GM21515 (cell line): Measurements from ENCODE around the gene TM7SF2.

ENCODE experiments used
- ATAC-seq: cut with Tn5 transposase; IDR thresholded peaks from one replicate; pipeline ENCODE4 v1.9.1; 2021; ENCODE audit not compliant: unreplicated experiment

Gene TM7SF2

DNA sequence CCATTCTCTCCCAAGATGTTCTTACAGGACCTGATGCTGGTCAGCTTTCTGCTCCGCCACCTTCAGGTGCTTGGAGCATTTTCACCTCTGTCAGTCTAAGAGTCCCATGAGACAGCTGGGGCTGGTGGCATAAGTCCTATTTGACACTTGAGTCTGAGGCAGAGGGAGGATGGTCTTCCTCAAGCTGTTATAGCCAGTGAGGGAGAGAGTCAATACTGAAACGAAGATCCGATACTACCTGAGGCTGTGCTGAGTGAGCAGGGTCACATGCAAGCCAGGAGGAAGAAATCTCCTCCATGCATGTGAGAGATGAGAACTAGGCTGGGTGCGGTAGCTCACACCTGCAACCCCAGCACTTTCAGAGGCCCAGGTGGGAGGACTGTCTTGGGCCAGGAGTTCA is 22.1 kb upstream of the TM7SF2 start:
- ATAC-seq, result no peak

DNA sequence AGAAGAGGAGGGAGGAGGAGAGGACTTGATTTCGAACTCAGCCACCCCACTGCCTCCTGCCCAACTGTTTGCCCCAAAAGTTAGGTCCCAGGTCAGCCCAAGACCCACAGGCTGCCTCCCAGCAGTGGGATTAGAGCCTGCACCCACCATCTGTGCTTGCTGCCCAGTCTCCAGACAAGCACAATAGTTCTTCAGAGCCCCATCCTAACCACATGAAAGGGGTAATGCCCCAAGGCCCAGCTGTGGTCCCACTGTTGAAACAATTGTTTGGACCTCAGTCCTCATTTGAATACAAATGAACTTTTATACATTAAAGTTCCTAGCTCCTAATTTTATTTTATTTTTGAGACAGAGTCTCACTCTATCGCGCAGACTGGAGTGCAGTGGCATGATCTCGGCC is 21.0 kb upstream of the TM7SF2 start:
- ATAC-seq, result no peak

DNA sequence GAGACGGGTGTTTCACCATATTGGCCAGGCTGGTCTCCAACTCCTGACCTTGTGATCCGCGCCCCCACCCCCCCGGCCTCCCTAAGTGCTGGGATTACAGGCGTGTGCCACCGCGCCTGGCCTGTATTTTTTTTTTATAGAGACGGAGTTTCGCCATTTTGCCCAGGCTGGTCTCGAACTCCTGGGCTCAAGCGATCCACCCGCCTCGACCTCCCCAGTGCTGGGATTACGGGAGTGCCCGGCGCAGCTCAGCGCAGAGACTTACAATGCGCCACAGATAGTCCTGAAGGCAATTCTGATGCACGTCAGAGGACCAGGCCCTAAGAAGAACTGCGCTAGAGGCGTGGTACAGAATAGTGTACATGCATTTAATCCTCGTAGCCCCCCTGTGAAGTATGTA is 16.2 kb upstream of the TM7SF2 start:
- no peak for ATAC-seq

DNA sequence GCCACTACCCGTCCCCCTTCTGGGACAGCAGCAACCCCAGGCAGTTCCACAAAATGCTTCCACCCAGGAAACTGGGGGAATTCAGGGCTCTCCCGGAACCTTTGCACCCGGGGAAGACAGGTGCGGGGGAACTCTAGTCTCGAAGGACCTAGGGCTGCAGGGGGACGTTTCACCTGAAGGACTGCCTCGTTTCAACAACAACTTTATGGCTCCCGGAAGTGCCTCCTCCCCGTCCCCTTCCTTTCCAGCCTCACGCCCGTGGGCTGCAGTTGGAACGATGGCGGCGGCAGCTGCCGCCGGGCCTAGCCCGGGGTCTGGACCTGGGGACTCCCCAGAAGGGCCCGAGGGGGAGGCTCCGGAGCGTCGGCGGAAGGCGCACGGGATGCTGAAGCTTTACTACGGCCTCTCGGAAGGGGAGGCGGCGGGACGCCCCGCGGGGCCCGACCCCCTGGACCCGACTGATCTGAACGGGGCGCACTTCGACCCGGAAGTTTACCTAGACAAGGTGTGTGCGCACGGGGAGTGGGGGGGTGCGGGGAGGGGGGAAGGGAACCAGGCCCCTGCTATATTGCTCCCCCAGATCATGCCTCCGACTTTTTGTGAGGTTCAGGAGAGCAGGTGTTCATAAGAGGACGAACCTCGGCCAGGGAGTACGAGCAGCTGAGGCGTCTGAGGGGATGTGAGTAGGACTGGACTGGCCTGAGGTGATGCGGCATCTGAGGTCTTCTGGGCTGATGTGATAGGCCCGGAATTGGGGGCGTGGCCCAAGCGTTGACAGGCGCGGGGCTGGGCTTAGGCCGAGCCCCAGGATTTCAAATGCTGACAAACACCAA is 15.5 kb upstream of the TM7SF2 start, which contains the start of gene VPS51:
VPS51 (plus strand) TSS at position 241 of the 833 bp plus-strand sequence; CDS start at position 278, 37 bp downstream.
- peak; percentile 69 for ATAC-seq

DNA sequence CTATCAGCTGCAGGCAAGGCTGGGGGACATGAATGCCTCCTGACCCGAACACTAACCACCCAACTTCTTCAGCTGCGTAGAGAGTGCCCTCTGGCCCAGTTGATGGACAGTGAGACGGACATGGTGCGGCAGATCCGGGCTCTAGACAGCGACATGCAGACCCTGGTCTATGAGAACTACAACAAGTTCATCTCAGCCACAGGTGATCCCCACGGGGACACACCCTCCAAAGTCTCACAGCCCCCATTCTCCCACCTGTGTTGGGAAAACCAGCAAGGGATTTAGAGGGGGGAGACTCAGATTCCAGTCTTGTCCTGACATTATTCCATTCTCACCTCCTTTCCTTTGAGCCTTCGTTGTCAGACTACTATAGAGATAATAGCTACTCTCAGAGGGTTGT is 14.7 kb upstream of the TM7SF2 start:
- peak; percentile 5 for ATAC-seq

DNA sequence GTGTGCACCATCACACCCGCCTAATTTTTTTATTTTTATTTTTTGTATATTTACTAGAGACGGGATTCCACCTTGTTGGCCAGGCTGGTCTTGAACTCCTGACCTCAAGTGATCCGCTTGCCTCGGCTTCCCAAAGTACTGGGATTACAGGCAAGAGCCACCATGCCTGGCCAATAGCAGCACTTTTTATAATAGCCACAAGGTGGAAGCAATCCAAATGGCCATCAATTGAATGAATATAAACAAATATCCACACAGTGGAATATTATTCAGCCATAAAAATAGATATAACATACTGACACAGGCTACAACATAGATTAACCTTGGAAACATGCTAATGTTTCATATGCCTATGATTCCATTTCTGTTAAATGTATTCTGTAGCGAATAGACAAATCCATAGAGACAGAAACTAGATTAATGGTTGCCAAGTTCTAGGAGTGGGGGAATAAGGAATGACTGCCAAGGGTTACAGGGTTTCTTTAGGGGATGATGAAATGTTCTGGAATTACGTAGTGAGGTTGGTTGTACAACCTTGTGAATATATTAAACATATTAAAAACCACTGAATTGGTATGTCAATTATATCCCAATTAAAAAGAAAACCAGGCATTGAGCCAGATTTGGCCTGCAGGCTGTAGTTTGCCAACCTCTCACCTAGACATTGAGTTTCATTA is 10.9 kb upstream of the TM7SF2 start:
- no peak for ATAC-seq

DNA sequence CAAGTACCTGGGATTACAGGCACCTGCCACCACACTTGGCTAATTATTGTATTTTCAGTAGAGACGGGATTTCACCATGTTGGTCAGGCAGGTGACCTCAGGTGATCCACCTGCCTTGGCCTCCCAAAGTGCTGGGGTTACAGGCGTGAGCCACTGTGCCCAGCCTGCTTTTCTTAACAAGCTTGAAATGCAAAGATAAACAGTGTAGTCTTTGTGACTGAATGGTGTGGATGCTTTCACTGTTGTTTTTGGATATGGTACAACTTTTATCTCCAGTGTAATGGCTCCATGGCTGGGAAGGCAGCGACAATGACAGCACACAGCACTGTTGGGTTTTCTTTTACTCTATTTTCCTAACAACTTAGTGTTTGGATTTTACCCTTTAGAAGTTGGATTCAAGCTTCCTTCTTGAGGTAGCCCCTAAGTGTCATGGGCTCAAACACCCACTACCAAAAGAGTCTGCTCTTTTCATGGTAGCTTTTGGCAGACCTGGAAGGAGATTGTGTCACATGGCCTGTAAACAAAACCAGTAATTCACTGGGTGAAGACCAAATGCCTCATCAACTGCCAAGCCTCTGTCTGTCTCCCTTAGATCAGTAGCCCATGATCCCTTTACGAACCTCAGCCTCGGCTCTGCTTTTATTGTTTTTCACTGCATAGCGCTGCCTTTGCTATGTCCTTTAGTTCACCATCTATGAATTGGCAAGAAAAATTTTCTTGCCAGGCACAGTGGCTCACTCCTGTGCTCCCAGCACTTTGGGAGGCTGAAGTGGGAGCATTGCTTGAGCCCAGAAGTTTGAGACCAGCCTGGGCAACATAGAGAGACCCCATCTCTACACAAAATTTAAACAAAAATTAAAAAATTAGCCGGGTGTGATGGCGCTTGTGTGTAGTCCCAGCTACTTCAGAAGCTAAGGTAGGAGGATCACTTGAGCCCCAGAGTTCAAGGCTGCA is 9.3 kb upstream of the TM7SF2 start:
- no peak for ATAC-seq

DNA sequence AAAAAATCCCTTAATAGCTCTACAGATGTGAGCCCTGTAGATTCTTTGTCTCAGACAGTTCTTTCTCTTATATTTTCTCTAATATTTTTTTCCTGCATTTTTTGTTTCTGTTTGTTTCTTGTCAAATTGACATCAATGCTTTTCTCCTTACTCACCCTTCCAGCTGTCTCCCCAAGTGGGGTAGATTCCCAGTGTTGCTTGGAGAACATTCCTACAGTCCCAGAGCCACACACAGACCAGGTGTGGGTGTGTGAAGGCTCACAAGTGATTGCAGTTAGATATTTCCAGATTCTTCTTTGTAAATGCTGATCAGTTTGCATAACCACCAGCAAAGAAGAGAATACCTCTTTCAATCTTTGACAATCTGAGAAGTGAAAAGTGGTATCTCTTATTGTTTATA is 8.2 kb upstream of the TM7SF2 start:
- ATAC-seq, result no peak

DNA sequence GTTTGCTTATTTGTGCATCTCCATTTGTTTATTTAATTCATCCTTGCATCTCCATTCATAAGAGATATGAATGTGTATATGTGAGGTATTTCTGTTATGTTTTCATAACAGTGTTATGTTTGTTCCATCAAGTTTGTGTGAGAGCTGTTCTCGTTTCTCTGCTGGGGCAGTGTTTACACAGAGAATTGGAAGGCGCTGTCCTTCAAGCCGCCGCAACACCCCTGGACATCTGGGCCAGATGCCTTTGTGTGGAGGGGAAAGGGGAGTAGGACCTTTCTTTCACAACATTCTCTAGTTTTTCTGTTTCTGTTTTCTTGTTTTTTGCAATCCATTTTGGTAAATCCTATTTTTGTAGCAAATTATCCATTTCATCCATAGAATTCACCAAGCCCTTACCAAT is 7.0 kb upstream of the TM7SF2 start:
- no peak for ATAC-seq

DNA sequence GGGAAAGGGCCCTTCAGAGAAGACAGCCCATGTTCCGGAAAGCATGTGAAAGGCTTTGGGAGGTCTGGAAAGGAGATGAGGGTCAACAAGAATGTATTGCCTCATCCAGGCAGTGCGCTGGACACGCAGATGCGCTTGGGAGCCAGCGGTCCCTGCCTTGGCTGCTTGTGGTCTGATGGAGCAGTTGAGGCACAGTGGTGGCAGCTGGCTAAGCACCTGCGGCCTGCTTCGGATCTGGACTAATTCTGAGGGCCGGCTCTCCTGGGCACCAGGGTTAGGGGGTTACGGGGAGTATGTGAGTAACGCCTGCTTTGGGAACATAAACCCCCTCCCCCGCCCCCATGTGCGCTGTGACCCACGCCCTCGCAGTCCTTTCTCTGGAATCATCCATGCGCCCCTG is 4.6 kb upstream of the TM7SF2 start:
- no peak for ATAC-seq

DNA sequence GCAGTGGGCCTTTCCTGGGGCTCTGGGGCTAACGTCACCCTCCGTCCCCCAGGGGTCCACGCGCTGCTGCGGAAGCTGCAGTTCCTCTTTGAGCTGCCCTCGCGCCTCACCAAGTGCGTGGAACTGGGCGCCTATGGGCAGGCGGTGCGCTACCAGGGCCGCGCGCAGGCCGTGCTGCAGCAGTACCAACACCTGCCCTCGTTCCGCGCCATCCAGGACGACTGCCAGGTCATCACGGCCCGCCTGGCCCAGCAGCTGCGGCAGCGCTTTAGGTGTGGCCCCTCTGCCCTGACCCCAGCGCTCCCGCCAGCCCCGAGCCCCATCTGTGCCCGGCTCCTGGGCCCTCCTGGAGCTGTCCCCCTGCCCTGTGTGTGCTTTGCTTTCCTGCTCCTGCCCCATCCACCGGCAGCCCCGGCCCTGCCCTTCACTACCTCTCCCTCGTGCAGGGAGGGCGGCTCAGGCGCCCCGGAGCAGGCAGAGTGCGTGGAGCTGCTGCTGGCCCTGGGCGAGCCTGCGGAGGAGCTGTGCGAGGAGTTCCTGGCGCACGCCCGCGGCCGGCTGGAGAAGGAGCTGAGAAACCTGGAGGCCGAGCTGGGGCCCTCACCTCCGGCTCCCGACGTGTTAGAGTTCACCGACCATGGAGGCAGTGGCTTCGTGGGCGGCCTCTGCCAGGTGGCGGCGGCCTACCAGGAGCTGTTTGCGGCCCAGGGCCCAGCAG is 3.8 kb upstream of the TM7SF2 start:
- no peak for ATAC-seq

DNA sequence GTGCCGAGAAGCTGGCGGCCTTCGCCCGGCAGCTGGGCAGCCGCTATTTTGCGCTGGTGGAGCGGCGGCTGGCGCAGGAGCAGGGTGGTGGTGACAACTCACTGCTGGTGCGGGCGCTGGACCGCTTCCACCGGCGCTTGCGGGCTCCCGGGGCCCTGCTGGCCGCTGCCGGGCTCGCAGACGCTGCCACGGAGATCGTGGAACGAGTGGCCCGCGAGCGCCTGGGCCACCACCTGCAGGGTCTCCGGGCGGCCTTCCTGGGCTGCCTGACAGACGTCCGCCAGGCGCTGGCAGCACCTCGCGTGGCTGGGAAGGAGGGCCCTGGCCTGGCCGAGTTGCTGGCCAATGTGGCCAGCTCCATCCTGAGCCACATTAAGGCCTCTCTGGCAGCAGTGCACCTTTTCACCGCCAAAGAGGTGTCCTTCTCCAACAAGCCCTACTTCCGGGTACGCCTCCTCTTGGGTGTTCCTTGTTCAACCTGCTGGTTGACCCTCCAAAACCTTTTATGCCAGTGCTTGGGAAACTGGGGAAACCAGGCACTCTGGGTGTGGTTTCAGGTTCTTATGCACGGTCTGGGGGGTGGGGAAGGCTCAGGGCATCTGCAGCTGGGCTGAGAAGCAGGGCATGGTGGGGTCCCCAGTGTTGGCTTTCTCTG is 3.1 kb upstream of the TM7SF2 start:
- ATAC-seq, result no peak

DNA sequence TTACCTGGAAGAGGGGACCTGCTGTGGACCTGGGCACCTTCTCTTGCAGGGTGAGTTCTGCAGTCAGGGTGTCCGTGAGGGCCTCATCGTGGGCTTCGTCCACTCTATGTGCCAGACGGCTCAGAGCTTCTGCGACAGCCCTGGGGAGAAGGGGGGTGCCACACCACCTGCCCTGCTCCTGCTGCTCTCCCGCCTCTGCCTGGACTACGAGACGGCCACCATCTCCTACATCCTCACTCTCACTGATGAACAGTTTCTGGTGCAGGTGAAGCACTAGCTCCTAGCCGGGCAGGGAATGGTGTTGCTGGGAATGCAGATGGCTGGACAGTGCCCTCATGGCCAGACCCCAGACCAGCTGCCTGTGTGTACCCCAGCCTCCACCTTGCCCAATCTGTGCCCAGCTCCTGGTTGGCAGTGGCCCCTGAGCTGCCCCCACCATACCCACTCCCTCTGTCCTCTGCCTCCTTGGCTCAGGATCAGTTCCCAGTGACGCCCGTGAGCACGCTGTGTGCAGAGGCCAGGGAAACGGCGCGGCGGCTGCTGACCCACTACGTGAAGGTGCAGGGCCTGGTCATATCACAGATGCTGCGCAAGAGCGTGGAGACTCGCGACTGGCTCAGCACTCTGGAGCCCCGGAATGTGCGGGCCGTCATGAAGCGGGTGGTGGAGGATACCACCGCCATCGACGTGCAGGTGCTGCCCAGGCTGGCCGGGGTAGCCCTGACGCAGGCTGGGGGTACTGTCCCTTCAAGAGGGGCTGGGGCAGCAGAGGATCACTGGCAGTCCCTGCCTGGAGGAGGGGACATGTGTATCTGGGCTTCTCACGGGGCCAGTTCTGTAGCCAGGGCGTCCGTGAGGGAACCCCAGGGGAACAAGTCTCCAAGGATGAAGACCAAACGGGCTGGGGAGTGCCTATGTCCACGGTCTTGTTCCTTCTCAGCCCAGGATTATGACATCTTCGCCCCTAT is 2.2 kb upstream of the TM7SF2 start:
- no peak for ATAC-seq

DNA sequence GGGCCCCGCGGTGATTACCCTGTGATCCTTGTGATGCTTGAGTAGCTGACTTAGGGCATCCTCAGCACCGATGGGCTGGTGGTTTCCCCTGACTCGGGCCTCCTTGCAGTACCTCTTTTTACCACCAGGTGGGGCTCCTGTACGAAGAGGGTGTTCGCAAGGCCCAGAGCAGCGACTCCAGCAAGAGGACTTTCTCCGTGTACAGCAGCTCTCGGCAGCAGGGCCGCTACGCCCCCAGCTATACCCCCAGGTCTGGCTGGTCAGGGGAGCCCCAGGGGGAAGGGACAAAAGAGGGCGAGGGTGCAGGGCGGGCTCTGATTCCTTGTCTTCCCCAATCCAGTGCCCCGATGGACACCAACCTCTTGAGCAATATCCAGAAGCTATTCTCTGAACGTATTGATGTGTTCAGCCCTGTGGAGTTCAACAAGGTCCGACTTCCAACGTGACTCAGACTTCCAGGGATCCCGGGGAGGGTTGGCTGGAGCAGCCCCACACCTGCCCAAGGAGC is 1.3 kb upstream of the TM7SF2 start:
- ATAC-seq, result no peak

DNA sequence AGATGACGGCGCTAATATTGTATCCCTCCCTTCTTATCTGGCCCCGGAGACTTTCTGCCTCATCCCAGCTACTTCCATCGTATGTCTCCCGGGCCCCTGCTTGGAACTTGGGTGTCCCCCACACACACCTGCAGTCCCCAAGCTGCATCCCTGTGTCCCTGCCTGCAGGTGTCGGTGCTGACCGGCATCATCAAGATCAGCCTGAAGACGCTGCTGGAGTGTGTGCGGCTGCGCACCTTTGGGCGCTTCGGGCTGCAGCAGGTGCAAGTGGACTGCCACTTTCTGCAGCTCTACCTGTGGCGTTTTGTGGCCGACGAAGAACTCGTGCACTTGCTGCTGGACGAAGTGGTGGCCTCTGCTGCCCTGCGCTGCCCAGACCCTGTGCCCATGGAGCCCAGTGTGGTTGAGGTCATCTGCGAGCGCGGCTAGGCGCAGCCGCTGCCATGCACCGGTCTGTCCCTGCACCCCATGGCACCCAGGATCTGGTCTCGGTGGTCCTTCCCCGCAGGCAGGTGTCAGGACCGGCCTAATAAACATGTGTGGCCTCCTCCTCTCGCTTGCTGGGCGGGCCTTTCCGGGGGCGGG is 421 bp upstream of the TM7SF2 start:
- no peak for ATAC-seq

DNA sequence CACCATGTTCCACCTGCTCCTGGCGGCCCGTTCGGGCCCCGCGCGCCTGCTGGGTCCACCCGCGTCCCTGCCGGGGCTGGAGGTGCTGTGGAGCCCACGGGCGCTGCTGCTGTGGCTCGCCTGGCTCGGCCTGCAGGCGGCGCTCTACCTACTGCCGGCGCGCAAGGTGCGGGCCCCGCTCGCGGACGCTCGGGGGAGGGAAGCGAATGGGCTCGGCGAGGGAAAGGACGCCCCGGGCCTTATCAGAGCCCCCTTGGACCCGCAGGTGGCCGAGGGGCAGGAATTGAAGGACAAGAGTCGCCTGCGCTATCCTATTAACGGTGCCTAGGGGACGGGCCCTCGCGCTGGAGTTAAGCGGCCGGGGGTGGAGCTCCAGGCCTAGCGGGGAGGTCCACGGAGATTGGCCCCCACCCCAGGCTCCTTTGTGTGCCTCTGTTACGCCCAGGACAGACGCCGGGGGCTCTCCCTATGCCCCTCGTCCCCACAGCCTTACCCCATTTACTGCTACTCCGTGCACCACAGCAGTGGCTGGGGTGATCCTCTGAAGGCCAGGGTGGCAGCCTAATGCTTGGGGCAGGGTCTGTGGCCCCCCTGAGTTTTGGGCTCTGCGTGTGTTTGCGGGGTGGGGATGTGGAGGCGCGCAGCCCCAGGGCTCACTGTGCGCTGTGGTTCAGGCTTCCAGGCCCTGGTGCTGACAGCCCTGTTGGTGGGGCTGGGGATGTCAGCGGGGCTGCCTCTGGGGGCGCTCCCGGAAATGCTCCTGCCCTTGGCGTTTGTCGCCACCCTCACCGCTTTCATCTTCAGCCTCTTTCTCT is 1.1 kb downstream of the TM7SF2 start:
- peak; percentile 25 for ATAC-seq

DNA sequence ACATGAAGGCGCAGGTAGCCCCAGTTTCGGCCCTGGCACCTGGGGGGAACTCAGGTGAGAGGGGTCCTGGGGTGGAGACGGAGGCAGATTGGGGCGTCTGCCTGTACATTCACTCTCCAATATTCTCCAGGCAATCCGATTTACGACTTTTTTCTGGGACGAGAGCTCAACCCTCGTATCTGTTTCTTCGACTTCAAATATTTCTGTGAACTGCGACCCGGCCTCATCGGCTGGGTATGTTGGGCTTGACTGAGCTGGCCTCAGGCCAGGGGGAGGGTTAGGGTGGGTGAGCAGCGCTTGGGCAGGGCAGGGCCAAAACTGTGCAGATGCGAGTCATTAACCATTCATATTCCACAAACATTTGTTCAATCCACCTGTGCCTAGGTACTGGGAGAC is 1.7 kb downstream of the TM7SF2 start:
- ATAC-seq, result no peak

DNA sequence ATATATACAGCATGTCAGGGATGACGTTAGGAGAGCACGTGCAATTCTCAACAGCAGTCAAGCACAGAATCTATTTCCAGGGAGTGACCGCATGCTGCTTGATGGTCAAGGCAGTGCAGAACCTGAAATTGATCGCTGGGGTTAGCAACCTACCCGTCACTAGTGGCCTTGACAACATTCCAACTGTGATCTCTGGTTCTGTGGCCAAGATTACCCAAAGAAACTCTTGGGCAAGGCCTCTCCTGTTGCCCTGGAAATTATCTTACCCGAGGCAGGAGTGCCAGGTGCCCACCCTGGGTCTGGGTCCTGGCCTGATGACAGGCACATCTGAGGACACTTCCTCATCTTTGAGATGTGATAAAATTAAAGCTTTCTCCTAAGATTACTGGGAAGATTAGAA is 2.2 kb downstream of the TM7SF2 start:
- ATAC-seq, result no peak
